B cell (primary cell): Measurements from ENCODE around the gene PCSK4.

Source experiments
- EZH2 ChIP-seq: IDR thresholded peaks from 2 replicates; pipeline ENCODE4 v1.6.1; 2012; ENCODE audit warnings: borderline replicate concordance, low read depth, mild to moderate bottlenecking, moderate library complexity, low read length; ENCODE audit not compliant: insufficient read depth, poor library complexity, severe bottlenecking
- TF ChIP-seq, protein P1 (sequence below): fragments of 200-600 bp; IDR thresholded peaks from one replicate; pipeline ENCODE4 v1.8.0; 2022; ENCODE audit warnings: antibody characterized with exemption, mild to moderate bottlenecking

DNA sequence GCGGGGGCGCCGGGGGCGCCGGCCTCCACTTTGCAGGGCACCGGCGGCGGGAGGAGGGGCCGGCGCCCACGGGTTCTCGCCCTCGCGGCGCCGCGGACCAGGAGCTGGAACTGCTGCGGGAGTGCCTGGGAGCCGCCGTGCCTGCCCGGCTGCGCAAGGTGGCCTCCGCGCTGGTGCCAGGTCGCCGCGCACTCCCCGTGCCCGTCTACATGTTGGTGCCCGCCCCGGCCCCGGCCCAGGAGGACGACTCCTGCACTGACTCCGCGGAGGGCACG, 23.0 kb downstream of the PCSK4 start:
- TF ChIP-seq, protein P1, sequence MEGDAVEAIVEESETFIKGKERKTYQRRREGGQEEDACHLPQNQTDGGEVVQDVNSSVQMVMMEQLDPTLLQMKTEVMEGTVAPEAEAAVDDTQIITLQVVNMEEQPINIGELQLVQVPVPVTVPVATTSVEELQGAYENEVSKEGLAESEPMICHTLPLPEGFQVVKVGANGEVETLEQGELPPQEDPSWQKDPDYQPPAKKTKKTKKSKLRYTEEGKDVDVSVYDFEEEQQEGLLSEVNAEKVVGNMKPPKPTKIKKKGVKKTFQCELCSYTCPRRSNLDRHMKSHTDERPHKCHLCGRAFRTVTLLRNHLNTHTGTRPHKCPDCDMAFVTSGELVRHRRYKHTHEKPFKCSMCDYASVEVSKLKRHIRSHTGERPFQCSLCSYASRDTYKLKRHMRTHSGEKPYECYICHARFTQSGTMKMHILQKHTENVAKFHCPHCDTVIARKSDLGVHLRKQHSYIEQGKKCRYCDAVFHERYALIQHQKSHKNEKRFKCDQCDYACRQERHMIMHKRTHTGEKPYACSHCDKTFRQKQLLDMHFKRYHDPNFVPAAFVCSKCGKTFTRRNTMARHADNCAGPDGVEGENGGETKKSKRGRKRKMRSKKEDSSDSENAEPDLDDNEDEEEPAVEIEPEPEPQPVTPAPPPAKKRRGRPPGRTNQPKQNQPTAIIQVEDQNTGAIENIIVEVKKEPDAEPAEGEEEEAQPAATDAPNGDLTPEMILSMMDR = no peak
- no peak for TF ChIP-seq EZH2
